ENCODE results near the gene CEP57.

CEP57 gene

GRCh38 chr11:95766701-95767100 lies 23.6 kb upstream of the CEP57 start:
- TF ChIP-seq CTCF (IDR thresholded peaks at IDR 0.05; ENCODE audit: control insufficient read depth, extremely low read depth, insufficient read depth), result no peak
- H3K4me3 ChIP-seq (ENCODE audit: low read depth, low read length), result no peak overlapping the region
- DNase-seq (ENCODE audit: low read depth), result no peak

GRCh38 chr11:95767498-95767897 lies 22.8 kb upstream of the CEP57 start:
- DNase-seq (ENCODE audit: low read depth), result no peak
- no peak for TF ChIP-seq CTCF (IDR thresholded peaks at IDR 0.05; ENCODE audit: control insufficient read depth, extremely low read depth, insufficient read depth)

GRCh38 chr11:95768521-95768920 lies 21.8 kb upstream of the CEP57 start:
- TF ChIP-seq CTCF (IDR thresholded peaks at IDR 0.05; ENCODE audit: control insufficient read depth, extremely low read depth, insufficient read depth), result no peak
- H3K4me3 ChIP-seq (ENCODE audit: low read depth, low read length), result no peak overlapping the region
- no peak for DNase-seq (ENCODE audit: low read depth)

More at GRCh38 chr11:95767498-95767897, 22.8 kb upstream of the CEP57 start:
- H3K4me3 ChIP-seq (ENCODE audit: low read depth, low read length), result no peak overlapping the region

- H3K4me3 ChIP-seq (ENCODE audit: low read depth, low read length), result no peak overlapping the region
- TF ChIP-seq CTCF (IDR thresholded peaks at IDR 0.05; ENCODE audit: control insufficient read depth, extremely low read depth, insufficient read depth), result no peak
- DNase-seq (ENCODE audit: low read depth), result no peak
Observed at GRCh38 chr11:95776859-95777258, 13.4 kb upstream of the CEP57 start.

GRCh38 chr11:95778699-95779098 lies 11.6 kb upstream of the CEP57 start:
- no peak for DNase-seq (ENCODE audit: low read depth)
- H3K4me3 ChIP-seq (ENCODE audit: low read depth, low read length), result no peak overlapping the region
- TF ChIP-seq CTCF (IDR thresholded peaks at IDR 0.05; ENCODE audit: control insufficient read depth, extremely low read depth, insufficient read depth), result no peak

- no peak for TF ChIP-seq CTCF (IDR thresholded peaks at IDR 0.05; ENCODE audit: control insufficient read depth, extremely low read depth, insufficient read depth)
- H3K4me3 ChIP-seq (ENCODE audit: low read depth, low read length), result no peak overlapping the region
Observed at GRCh38 chr11:95780544-95780943, 9.8 kb upstream of the CEP57 start.

GRCh38 chr11:95788921-95789505 lies 1.3 kb upstream of the CEP57 start:
- peak; percentile 16; the same call in 1 of the 2 replicates for TF ChIP-seq CTCF (IDR thresholded peaks at IDR 0.05; ENCODE audit: control insufficient read depth, extremely low read depth, insufficient read depth)
- DNase-seq (ENCODE audit: low read depth), result no peak
- peak overlapping the region; percentile 86 for H3K4me3 ChIP-seq (ENCODE audit: low read depth, low read length)

More at GRCh38 chr11:95780544-95780943, 9.8 kb upstream of the CEP57 start:
- no peak for DNase-seq (ENCODE audit: low read depth)

Data from LNCaP clone FGC (cell line).